H9 (cell line): ENCODE data around the gene IST1. TPM values are rescaled to one million over a fixed set of nuclear protein-coding genes. Genes with fewer than 3 reads are reported as not detected.

Source experiments
- DNase-seq: peaks from one replicate; pipeline ENCODE4 v3.0.0-alpha.2; 2017
- H2AFZ ChIP-seq: one replicate; pipeline ENCODE4 v1.6.1; 2013; ENCODE audit warnings: mild to moderate bottlenecking, low read length, control low read depth, moderate library complexity
- H2AK5ac ChIP-seq: 2 replicates; pipeline ENCODE4 v1.6.1; 2013; ENCODE audit warnings: low read length, control low read depth, mixed read lengths; ENCODE audit not compliant: insufficient read length
- H2BK120ac ChIP-seq: one replicate; pipeline ENCODE4 v1.6.1; 2013; ENCODE audit warnings: low read depth, mild to moderate bottlenecking, low read length, control low read depth, inconsistent platforms; ENCODE audit not compliant: poor library complexity, severe bottlenecking
- H2BK12ac ChIP-seq: 2 replicates; pipeline ENCODE4 v1.6.1; 2013; ENCODE audit warnings: low read length, control low read depth, mixed read lengths, low read depth; ENCODE audit not compliant: insufficient read length
- H2BK15ac ChIP-seq: 2 replicates; pipeline ENCODE4 v1.6.1; 2013; ENCODE audit warnings: low read depth, low read length, control low read depth
- H2BK20ac ChIP-seq: one replicate; pipeline ENCODE4 v1.6.1; 2013; ENCODE audit warnings: low read depth, mild to moderate bottlenecking, low read length, control low read depth, inconsistent platforms; ENCODE audit not compliant: poor library complexity, severe bottlenecking
- H2BK5ac ChIP-seq: 2 replicates; pipeline ENCODE4 v1.6.1; 2013; ENCODE audit warnings: low read length, control low read depth, mixed read lengths; ENCODE audit not compliant: insufficient read length
- H3K14ac ChIP-seq: 2 replicates; pipeline ENCODE4 v1.6.1; 2013; ENCODE audit warnings: low read length, control low read depth; ENCODE audit not compliant: insufficient read depth
- H3K18ac ChIP-seq: 2 replicates; pipeline ENCODE4 v1.6.1; 2013; ENCODE audit warnings: low read depth, mild to moderate bottlenecking, mixed read lengths, low read length, control low read depth; ENCODE audit not compliant: insufficient read length
- H3K23ac ChIP-seq: 2 replicates; pipeline ENCODE4 v1.6.1; 2013; ENCODE audit warnings: low read length, control low read depth, mixed read lengths, low read depth; ENCODE audit not compliant: insufficient read length
- H3K23me2 ChIP-seq: 2 replicates; pipeline ENCODE4 v1.6.1; 2013; ENCODE audit warnings: low read depth, mild to moderate bottlenecking, mixed read lengths, low read length, control low read depth; ENCODE audit not compliant: insufficient read length, poor library complexity, severe bottlenecking
- H3K27ac ChIP-seq: 2 replicates; pipeline ENCODE4 v1.5.1; 2013; ENCODE audit warnings: low read length, control low read depth, mixed read lengths, low read depth; ENCODE audit not compliant: insufficient read length
- H3K27me3 ChIP-seq: 2 replicates; pipeline ENCODE4 v1.6.1; 2013; ENCODE audit warnings: low read length, control low read depth, inconsistent platforms; ENCODE audit not compliant: insufficient read depth
- H3K4ac ChIP-seq: 2 replicates; pipeline ENCODE4 v1.6.1; 2013; ENCODE audit warnings: low read depth, mild to moderate bottlenecking, control low read depth, inconsistent platforms, low read length, moderate library complexity
- H3K4me1 ChIP-seq: 2 replicates; pipeline ENCODE4 v1.6.1; 2013; ENCODE audit warnings: low read length, control low read depth, inconsistent platforms; ENCODE audit not compliant: insufficient read depth
- H3K4me2 ChIP-seq: 2 replicates; pipeline ENCODE4 v1.6.1; 2013; ENCODE audit warnings: low read length, control low read depth, mixed read lengths; ENCODE audit not compliant: insufficient read length, insufficient read depth
- H3K56ac ChIP-seq: 2 replicates; pipeline ENCODE4 v1.6.1; 2013; ENCODE audit warnings: low read depth, mild to moderate bottlenecking, mixed read lengths, low read length, control low read depth; ENCODE audit not compliant: insufficient read length
- H3K79me1 ChIP-seq: 2 replicates; pipeline ENCODE4 v1.6.1; 2013; ENCODE audit warnings: low read depth, mild to moderate bottlenecking, moderate library complexity, low read length, control low read depth, inconsistent platforms; ENCODE audit not compliant: insufficient read depth, poor library complexity, severe bottlenecking
- H3K79me2 ChIP-seq: 2 replicates; pipeline ENCODE4 v1.6.1; 2013; ENCODE audit warnings: low read length, control low read depth, inconsistent platforms; ENCODE audit not compliant: insufficient read depth
- H3K9ac ChIP-seq: 2 replicates; pipeline ENCODE4 v1.6.1; 2013; ENCODE audit warnings: low read length, control low read depth, mixed read lengths; ENCODE audit not compliant: insufficient read length; ENCODE audit errors: extremely low read depth
- H3K9me3 ChIP-seq: one replicate; pipeline ENCODE4 v1.6.1; 2013; ENCODE audit warnings: low read depth, low read length, inconsistent platforms; ENCODE audit not compliant: control insufficient read depth
- H3T11ph ChIP-seq: one replicate; pipeline ENCODE4 v1.6.1; 2013; ENCODE audit warnings: mild to moderate bottlenecking, low read length, control low read depth, inconsistent platforms
- H4K20me1 ChIP-seq: one replicate; pipeline ENCODE4 v1.6.1; 2013; ENCODE audit not compliant: control insufficient read depth, insufficient read length, insufficient read depth
- H4K5ac ChIP-seq: 2 replicates; pipeline ENCODE4 v1.6.1; 2013; ENCODE audit warnings: low read depth, mild to moderate bottlenecking, mixed read lengths, low read length, control low read depth; ENCODE audit not compliant: insufficient read length
- H4K8ac ChIP-seq: replicated peaks from 2 replicates; pipeline ENCODE4 v1.6.1; 2013; ENCODE audit warnings: low read length, control low read depth, mixed read lengths, low read depth; ENCODE audit not compliant: insufficient read length
- H4K91ac ChIP-seq: 2 replicates; pipeline ENCODE4 v1.6.1; 2013; ENCODE audit warnings: low read depth, mild to moderate bottlenecking, moderate library complexity, mixed read lengths, low read length, control low read depth; ENCODE audit not compliant: insufficient read length
- H3K27ac Mint-ChIP-seq, 3 experiments: 2 replicates in 2 of 3; 3 replicates in 1 of 3; pipeline ENCODE4 v1.8.0; 2020 to 2021; ENCODE audit warnings: mixed read lengths in 3 of 3, mild to moderate bottlenecking in 1 of 3, moderate library complexity in 1 of 3
- H3K27me3 Mint-ChIP-seq: 2 replicates; pipeline ENCODE4 v1.8.0; 2021; ENCODE audit warnings: low read depth, mild to moderate bottlenecking, moderate library complexity, mixed read lengths
- H3K36me3 Mint-ChIP-seq, 3 experiments: 2 replicates in 2 of 3; 3 replicates in 1 of 3; pipeline ENCODE4 v1.8.0; 2020 to 2021; ENCODE audit warnings: low read depth in 3 of 3, mixed read lengths in 3 of 3; ENCODE audit not compliant: insufficient read depth in 1 of 3
- H3K4me1 Mint-ChIP-seq, 2 experiments: 2 replicates each; pipeline ENCODE4 v1.8.0; 2020; ENCODE audit warnings: mixed read lengths in 2 of 2
- H3K4me3 Mint-ChIP-seq, 2 experiments: 2 replicates in 1 of 2; 3 replicates in 1 of 2; pipeline ENCODE4 v1.8.0; 2020 to 2021; ENCODE audit warnings: mild to moderate bottlenecking in 2 of 2, mixed read lengths in 2 of 2, moderate library complexity in 1 of 2
- H3K9me3 Mint-ChIP-seq, 2 experiments: 2 replicates in 1 of 2; 3 replicates in 1 of 2; pipeline ENCODE4 v1.8.0; 2020; ENCODE audit warnings: mild to moderate bottlenecking in 2 of 2, mixed read lengths in 2 of 2, moderate library complexity in 1 of 2
- WGBS: extraction: QIAGEN DNeasy Blood & Tissue Kit; methylation state at CpG from one replicate; pipeline ENCODE4 v1.1.7; 2013; ENCODE audit warnings: missing lambda C conversion rate, low lambda C conversion rate, mixed read lengths; ENCODE audit not compliant: insufficient read length; ENCODE audit errors: extremely low coverage; 5-methylcytosine and 5-hydroxymethylcytosine counted together
- total RNA-seq: library from RNA; stranded (reverse); gene quantifications from 2 replicates; pipeline ENCODE4 v1.2.1, GENCODE V29; 2021
- TF ChIP-seq, protein P1 (sequence below): fragments of 200-600 bp; sonication (generic); conservative IDR thresholded peaks from 3 replicates; pipeline ENCODE4 v1.8.0; 2021; ENCODE audit warnings: antibody characterized with exemption, mild to moderate bottlenecking

The IST1 gene
- total RNA-seq, 1 experiment from 2014 or later = 263 TPM

DNA sequence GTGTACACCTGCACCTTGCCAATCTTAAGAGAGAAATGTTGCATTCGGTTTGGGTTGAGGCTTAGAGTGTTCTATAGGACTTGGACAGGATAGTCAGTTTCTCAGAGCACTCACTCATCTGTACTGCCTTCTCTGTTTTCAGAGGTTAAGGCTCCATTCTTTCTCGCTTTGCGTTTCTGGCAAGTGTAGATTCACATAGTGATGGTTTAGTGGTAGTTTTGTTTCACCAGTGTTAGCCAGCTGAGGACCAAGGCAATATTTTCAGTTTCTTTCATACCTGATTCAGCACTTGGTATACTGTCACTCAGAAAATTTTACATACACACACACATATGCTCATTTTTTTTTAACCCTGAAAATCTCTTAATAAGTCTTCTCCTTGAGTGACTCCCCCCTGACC is 48.2 kb upstream of the IST1 start:
- no peak overlapping the region for H2AFZ ChIP-seq
- DNase-seq = no peak
- peaks cover 12% of the 10 kb centered on the region; the same call in 1 of the 2 replicates for H3K79me2 ChIP-seq

More for the DNA sequence above, 48.2 kb upstream of the IST1 start:
- TF ChIP-seq, protein P1, sequence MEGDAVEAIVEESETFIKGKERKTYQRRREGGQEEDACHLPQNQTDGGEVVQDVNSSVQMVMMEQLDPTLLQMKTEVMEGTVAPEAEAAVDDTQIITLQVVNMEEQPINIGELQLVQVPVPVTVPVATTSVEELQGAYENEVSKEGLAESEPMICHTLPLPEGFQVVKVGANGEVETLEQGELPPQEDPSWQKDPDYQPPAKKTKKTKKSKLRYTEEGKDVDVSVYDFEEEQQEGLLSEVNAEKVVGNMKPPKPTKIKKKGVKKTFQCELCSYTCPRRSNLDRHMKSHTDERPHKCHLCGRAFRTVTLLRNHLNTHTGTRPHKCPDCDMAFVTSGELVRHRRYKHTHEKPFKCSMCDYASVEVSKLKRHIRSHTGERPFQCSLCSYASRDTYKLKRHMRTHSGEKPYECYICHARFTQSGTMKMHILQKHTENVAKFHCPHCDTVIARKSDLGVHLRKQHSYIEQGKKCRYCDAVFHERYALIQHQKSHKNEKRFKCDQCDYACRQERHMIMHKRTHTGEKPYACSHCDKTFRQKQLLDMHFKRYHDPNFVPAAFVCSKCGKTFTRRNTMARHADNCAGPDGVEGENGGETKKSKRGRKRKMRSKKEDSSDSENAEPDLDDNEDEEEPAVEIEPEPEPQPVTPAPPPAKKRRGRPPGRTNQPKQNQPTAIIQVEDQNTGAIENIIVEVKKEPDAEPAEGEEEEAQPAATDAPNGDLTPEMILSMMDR = no peak
- Mint-ChIP-seq H3K27me3 (no peaks in the 10 kb centered on the region; the same call in 1 of the 2 replicates), H3K36me3 (peaks cover 16 to 38% (median 36%) of the 10 kb centered on the region in 3 experiments; a peak in 6 of 7 replicates), H3K27ac (peak overlapping the region in 1 of 3 experiments; percentile 39; a peak in 1 of 7 replicates), H3K4me3 (peak overlapping the region; percentile 90 to 94), H3K4me1 (peaks cover 8 to 13% of the 10 kb centered on the region in 2 experiments), H3K9me3 (no peaks in the 10 kb centered on the region)
- Histone ChIP-seq H2BK12ac (no peak overlapping the region), H3K27me3 (no peaks in the 10 kb centered on the region), H3K18ac (no peak overlapping the region), H3T11ph (no peak overlapping the region), H3K79me1 (no peaks in the 10 kb centered on the region), H4K20me1 (no peaks in the 10 kb centered on the region), H2AK5ac (no peak overlapping the region), H3K27ac (no peak overlapping the region), H3K56ac (no peak overlapping the region), H2BK15ac (no peak overlapping the region), H3K9me3 (no peaks in the 10 kb centered on the region), H3K4me1 (peaks cover 3% of the 10 kb centered on the region; the same call in 1 of the 2 replicates), H3K23me2 (peaks cover 5% of the 10 kb centered on the region), H4K5ac (no peak overlapping the region), H4K91ac (no peak overlapping the region), H3K4me2 (peak overlapping the region; percentile 88), H3K14ac (no peak overlapping the region), H3K9ac (peak overlapping the region; percentile 60), H2BK5ac (no peak overlapping the region), H3K23ac (no peak overlapping the region), H4K8ac (no peak overlapping the region), H2BK120ac (no peak overlapping the region), H2BK20ac (no peak overlapping the region), H3K4ac (no peak overlapping the region)
- no CpG with 5 or more reads among the region's 3 CpGs for WGBS
